ENCODE measurements around the gene KHK.

DNA sequence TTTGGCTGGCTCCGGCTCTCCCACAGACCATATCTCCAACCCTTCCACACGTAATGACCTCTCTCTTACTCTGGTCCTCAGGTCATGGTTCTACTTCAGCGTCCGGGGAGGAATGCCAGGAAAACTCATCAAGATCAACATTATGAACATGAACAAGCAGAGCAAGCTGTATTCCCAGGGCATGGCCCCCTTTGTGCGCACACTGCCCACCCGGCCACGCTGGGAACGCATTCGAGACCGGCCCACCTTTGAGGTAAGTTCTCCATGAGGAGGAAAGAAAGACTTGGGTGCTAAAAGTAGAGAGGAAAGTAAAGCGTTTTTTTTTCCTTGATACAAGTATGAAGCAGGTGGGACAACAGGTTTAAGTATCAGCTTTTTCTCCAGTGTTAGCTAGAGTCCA is 33.3 kb upstream of the KHK start:
- TF ChIP-seq POLR2AphosphoS5 (IDR thresholded peaks at IDR 0.05; ENCODE audit: low read depth, low read length) (no peak), MXI1 (IDR thresholded peaks at IDR 0.05; ENCODE audit: low read depth, low read length) (no peak), RAD21 (IDR thresholded peaks at IDR 0.05; ENCODE audit: low read length) (no peak)
- TF ChIP-seq, protein P1, sequence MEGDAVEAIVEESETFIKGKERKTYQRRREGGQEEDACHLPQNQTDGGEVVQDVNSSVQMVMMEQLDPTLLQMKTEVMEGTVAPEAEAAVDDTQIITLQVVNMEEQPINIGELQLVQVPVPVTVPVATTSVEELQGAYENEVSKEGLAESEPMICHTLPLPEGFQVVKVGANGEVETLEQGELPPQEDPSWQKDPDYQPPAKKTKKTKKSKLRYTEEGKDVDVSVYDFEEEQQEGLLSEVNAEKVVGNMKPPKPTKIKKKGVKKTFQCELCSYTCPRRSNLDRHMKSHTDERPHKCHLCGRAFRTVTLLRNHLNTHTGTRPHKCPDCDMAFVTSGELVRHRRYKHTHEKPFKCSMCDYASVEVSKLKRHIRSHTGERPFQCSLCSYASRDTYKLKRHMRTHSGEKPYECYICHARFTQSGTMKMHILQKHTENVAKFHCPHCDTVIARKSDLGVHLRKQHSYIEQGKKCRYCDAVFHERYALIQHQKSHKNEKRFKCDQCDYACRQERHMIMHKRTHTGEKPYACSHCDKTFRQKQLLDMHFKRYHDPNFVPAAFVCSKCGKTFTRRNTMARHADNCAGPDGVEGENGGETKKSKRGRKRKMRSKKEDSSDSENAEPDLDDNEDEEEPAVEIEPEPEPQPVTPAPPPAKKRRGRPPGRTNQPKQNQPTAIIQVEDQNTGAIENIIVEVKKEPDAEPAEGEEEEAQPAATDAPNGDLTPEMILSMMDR (IDR thresholded peaks at IDR 0.05), result no peak
- TF ChIP-seq, protein P2, sequence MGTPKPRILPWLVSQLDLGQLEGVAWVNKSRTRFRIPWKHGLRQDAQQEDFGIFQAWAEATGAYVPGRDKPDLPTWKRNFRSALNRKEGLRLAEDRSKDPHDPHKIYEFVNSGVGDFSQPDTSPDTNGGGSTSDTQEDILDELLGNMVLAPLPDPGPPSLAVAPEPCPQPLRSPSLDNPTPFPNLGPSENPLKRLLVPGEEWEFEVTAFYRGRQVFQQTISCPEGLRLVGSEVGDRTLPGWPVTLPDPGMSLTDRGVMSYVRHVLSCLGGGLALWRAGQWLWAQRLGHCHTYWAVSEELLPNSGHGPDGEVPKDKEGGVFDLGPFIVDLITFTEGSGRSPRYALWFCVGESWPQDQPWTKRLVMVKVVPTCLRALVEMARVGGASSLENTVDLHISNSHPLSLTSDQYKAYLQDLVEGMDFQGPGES (IDR thresholded peaks at IDR 0.05; ENCODE audit: low read depth, low read length), result no peak

Data from SK-N-SH (cell line).